Fibroblast of mammary gland (primary cell): Measurements from ENCODE around the gene NOC4L.

Source experiments
- DNase-seq: peaks from one replicate; pipeline ENCODE4 v3.0.0-alpha.2; 2010; ENCODE audit warnings: low read depth
- H3K4me3 ChIP-seq: 2 replicates; pipeline ENCODE4 v1.5.1; 2011; ENCODE audit warnings: low read depth, mild to moderate bottlenecking, low read length, moderate library complexity; ENCODE audit not compliant: control insufficient read depth
- CTCF ChIP-seq: conservative IDR thresholded peaks from 2 replicates; pipeline ENCODE4 v1.5.1; 2011; ENCODE audit warnings: low read depth, low read length, inconsistent platforms; ENCODE audit not compliant: control insufficient read depth, insufficient read depth

NOC4L gene

DNA sequence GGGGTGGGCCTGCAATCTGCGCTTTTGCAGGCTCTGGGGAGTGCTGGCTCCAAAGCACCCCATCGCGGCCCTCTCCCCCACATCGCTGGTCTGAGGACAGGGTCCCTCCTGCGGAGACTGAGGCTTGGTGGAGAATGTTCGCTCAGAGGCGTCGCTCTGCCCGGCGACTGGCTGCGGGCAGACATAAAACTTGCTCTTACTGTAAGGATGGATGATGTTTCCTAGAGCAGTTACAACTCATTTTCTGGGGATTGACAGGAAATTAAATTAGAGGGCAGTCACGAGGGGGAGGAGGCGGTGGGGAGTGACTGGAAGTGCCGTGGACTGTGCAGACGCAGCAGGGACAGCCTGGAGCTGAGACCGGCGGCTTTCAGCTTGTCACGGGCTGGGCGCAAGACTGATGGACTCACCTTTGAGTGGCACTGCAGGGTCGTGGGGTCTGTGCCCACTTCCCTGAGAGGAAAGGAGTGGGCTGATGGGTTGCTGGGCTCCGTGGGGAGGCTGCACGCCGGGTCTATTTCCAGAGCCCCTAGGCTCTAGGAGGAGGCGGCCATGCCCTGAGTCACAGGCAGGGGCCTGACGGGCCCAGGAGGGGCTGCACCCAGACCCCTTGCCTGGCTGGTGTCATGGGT, 32.8 kb downstream of the NOC4L start:
- no peak for TF ChIP-seq CTCF
- H3K4me3 ChIP-seq: no peak overlapping the region
- no peak for DNase-seq

- no peak for DNase-seq
- no peak overlapping the region for H3K4me3 ChIP-seq
- TF ChIP-seq CTCF: no peak
Measured at GRCh38 chr12:132178316-132178715, 34.1 kb downstream of the NOC4L start.

DNA sequence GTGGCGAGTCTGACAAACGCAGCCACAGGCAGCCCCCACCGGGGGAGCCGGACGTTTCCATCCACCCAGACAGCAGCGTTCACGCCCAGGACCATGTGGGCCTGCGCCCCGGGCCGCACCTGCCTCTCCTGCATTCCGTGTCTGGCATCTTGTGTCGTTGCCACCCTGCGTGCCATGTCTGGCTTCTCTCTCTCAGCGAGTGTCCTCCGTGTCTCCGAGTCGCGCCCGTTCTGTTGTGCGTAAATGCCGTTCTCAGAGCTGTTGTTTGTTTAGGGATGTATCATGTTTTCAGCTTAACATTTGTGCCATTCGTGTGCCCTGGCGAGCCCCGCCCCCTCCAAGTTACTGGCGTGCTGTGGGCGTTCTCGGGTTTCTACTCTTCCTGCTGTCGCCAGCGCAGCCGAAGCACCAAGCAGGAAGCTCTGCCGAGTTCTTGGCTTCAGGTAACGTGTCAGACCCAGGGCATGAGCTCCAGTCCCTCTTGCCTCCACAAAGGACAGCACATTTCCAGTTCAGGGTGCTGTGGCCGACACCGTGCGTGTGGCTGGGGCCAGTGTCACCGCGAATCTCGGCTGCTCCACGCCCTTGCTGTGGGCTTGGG, 34.6 kb downstream of the NOC4L start:
- TF ChIP-seq CTCF: no peak
- H3K4me3 ChIP-seq: no peak overlapping the region
- DNase-seq: no peak

DNA sequence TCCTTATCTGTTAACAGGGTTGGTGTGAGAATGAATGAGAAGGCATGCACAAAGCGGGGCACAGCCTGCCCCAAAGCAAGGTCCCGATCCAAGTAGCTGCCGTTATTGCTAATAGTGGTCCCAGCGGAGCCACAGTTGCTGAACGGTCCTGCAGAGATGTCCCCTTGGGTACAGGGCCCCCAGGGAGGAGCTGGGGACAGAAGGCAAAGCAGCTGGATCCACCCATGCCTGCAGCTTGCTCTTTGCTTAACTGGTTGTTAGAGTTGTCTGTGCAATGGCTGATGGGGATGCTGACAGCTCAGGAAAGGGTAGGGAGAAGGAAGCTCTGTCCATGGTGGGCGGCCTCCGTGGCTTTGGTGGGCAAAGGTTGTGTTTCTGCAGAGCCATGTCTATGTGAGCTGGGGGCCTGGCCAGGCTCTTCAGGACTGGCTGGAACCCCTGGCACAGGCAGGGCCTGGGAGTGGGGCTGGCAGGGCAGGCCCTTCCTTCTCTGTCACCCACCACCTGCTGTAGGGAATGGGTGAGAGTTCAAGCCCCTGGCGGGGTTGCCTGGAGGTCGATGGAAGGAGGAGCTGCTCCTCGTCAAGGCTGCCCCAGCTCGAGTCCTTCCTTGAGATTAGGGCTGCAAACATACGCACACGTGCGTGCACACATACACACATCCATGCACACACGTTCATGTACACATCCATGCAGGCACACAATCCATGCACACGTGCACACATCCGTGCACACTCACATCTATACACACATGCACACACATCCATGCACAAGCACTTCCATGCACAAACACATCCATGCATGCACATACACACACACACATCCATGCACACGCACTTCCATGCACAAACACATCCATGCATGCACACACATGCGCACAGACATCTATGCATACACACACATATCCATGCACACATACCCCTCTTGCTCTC, 35.4 kb downstream of the NOC4L start:
- no peak for DNase-seq
- no peak overlapping the region for H3K4me3 ChIP-seq
- no peak for TF ChIP-seq CTCF

DNA sequence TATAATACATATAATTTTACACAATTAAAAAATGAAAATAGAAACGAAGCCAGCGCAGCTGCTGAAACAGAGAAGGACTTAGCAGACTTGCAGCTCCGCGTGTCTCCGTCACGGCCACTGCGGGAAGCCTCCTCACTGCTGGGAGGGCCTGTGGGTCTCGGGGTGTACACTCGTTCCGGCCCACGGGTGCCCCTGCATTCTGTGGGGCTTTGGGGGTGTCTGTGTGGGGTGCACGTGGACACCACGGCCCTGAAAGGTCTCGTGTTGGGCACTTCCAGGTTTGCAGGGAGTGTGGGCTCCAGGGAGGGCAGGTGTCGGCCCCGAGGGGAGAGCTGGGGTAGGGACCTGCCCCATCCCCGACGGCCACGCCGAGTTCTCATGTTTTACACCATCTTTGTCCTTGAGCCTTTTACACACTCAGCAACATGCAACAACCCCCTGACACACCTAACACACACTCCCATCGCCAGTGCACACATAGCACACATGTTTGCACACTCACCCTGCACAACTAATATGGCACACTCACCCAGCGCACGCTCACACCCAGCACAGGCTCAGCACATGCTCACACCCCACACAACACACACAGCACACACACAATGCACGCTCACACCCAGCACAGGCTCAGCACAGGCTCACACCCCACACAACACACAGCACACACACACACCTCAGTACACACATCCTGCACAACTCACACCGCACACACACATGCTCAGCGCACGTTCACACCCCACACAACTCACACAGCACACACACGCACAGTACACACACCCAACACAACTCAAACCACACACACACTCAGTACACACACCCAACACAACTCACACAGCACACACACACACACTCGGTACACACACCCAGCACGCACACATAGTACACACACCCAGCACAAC, 36.6 kb downstream of the NOC4L start:
- no peak for DNase-seq
- no peak for TF ChIP-seq CTCF
- no peak overlapping the region for H3K4me3 ChIP-seq

DNA sequence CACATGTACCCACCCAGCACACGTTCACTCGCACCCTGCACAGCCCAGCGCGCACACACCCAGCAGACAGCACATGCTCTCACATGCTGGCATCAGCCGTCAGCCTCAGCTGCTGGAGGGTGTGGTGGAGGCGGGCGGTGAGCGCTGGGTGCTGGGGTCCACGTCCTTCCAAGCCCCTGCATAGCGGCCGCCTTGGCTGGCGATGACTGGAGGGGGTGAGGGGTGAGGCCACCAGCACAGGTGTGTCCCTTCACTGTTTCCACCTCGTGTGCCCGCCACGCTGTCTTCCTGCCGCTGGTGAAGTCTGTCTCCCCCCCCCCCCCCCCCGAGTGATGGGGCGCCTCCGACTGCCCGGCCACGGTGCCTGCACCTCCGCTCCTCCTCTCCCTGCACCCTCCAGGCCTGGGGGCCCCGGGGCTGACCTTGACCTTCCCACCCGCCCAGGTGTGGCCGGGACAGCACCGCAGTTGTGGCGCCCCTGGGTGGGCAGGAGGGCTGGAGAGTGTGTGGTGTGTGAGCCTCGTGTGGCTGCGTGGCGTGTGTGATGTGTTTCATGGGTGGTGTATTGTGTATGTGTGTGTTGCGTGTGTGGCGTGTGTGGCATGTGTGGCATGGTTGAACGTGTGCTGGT, 37.4 kb downstream of the NOC4L start:
- H3K4me3 ChIP-seq: no peak overlapping the region
- TF ChIP-seq CTCF: no peak
- no peak for DNase-seq
